DND-41 (cell line): ENCODE measurements around the gene LLGL1.

Experiments
- ATAC-seq: fragments of 200-7000 bp; cut with Tn5 transposase; 3 replicates; pipeline ENCODE4 v1.9.1; 2021; ENCODE audit warnings: low read depth; ENCODE audit not compliant: insufficient read depth
- DNase-seq: peaks from one replicate; pipeline ENCODE4 v3.0.0-alpha.2; 2020
- H2AFZ ChIP-seq: 2 replicates; pipeline ENCODE4 v1.6.0; 2012; ENCODE audit warnings: low read depth, low read length
- H3K27ac ChIP-seq: 2 replicates; pipeline ENCODE4 v1.5.1; 2012; ENCODE audit warnings: low read length, inconsistent platforms
- H3K27me3 ChIP-seq: fragments of 200-600 bp; sonication (generic); 2 replicates; pipeline ENCODE4 v1.6.0; 2012; ENCODE audit warnings: low read length, mild to moderate bottlenecking, inconsistent platforms; ENCODE audit not compliant: insufficient read depth, poor library complexity
- H3K36me3 ChIP-seq: 2 replicates; pipeline ENCODE4 v1.5.1; 2012; ENCODE audit warnings: low read length, inconsistent platforms; ENCODE audit not compliant: insufficient read depth
- H3K4me1 ChIP-seq: 2 replicates; pipeline ENCODE4 v1.5.1; 2012; ENCODE audit warnings: mild to moderate bottlenecking, low read length; ENCODE audit not compliant: insufficient read depth
- H3K4me2 ChIP-seq: 2 replicates; pipeline ENCODE4 v1.6.0; 2012; ENCODE audit warnings: mild to moderate bottlenecking, moderate library complexity, low read length, inconsistent platforms; ENCODE audit not compliant: insufficient read depth
- H3K4me3 ChIP-seq, 2 experiments: fragments of 200-600 bp in 1 of 2; shearing (Covaris generic) in 1 of 2; 2 replicates each; pipeline ENCODE4 v1.5.1; 2012 to 2016; ENCODE audit warnings: inconsistent platforms in 2 of 2, low read length in 2 of 2, mild to moderate bottlenecking in 2 of 2, low read depth in 1 of 2, moderate library complexity in 1 of 2
- H3K79me2 ChIP-seq: 2 replicates; pipeline ENCODE4 v1.6.0; 2012; ENCODE audit warnings: low read length, inconsistent platforms; ENCODE audit not compliant: insufficient read depth
- H3K9ac ChIP-seq: 2 replicates; pipeline ENCODE4 v1.6.0; 2012; ENCODE audit warnings: low read depth, mild to moderate bottlenecking, inconsistent platforms, low read length, moderate library complexity
- H3K9me3 ChIP-seq: 2 replicates; pipeline ENCODE4 v1.5.1; 2012; ENCODE audit warnings: low read length, moderate library complexity, mild to moderate bottlenecking, inconsistent platforms; ENCODE audit not compliant: insufficient read depth, severe bottlenecking
- H4K20me1 ChIP-seq: 2 replicates; pipeline ENCODE4 v1.6.0; 2012; ENCODE audit warnings: low read length; ENCODE audit not compliant: insufficient read depth
- CTCF ChIP-seq: IDR thresholded peaks from 2 replicates; pipeline ENCODE4 v1.5.1; 2012; ENCODE audit warnings: borderline replicate concordance, low read length, moderate library complexity, mild to moderate bottlenecking; ENCODE audit not compliant: poor library complexity, severe bottlenecking; ENCODE audit errors: extremely low read depth
- EZH2 ChIP-seq: IDR thresholded peaks from 3 replicates; pipeline ENCODE4 v1.6.1; 2012; ENCODE audit warnings: borderline replicate concordance, low read depth, mild to moderate bottlenecking, moderate library complexity, low read length, inconsistent platforms; ENCODE audit not compliant: severe bottlenecking

Gene LLGL1

GRCh38 chr17:18257268-18257981, 32.0 kb downstream of the LLGL1 start:
- Histone ChIP-seq H3K4me2 (peak overlapping the region; percentile 91), H3K4me1 (peaks cover 54% of the 10 kb centered on the region), H3K36me3 (peaks cover 45% of the 10 kb centered on the region), H3K27ac (peak overlapping the region; percentile 81), H3K79me2 (peaks cover 46% of the 10 kb centered on the region), H2AFZ (peak overlapping the region; percentile 93), H3K9ac (peak overlapping the region; percentile 92), H4K20me1 (peaks cover 42% of the 10 kb centered on the region; the same call in 1 of the 2 replicates), H3K4me3 (peak overlapping the region; percentile 70 to 74), H3K27me3 (no peaks in the 10 kb centered on the region), H3K9me3 (no peaks in the 10 kb centered on the region)
- no peak for DNase-seq
- no peak for TF ChIP-seq CTCF
- TF ChIP-seq EZH2, result no peak
- peak; percentile 0; the same call in 1 of the 3 replicates for ATAC-seq

- peaks cover 44% of the 10 kb centered on the region for H3K36me3 ChIP-seq
- peaks cover 57% of the 10 kb centered on the region for H3K4me1 ChIP-seq
- H2AFZ ChIP-seq, result peak overlapping the region; percentile 93
- DNase-seq (peak; percentile 50), ATAC-seq (peak; percentile 49)
- H3K27me3 ChIP-seq, result no peaks in the 10 kb centered on the region
- H3K4me2 ChIP-seq, result peak overlapping the region; percentile 91
- TF ChIP-seq CTCF (peak; percentile 11), EZH2 (no peak)
- peak overlapping the region; percentile 81 for H3K27ac ChIP-seq
- no peaks in the 10 kb centered on the region for H3K9me3 ChIP-seq
- H4K20me1 ChIP-seq, result peaks cover 42% of the 10 kb centered on the region; the same call in 1 of the 2 replicates
- peak overlapping the region; percentile 70 to 74 for H3K4me3 ChIP-seq
- H3K9ac ChIP-seq, result peak overlapping the region; percentile 92
- peaks cover 47% of the 10 kb centered on the region for H3K79me2 ChIP-seq
These were observed 32.5 kb downstream of the LLGL1 start for GRCh38 chr17:18257982-18258355.

- Histone ChIP-seq H3K9me3 (no peaks in the 10 kb centered on the region), H3K4me3 (peak within 1 kb of the TSS; percentile 70 to 83), H3K4me2 (peak within 1 kb of the TSS; percentile 91), H3K36me3 (peaks cover 44% of the 10 kb centered on the region), H3K4me1 (peaks cover 57% of the 10 kb centered on the region), H3K9ac (peak within 1 kb of the TSS; percentile 92), H4K20me1 (peaks cover 38% of the 10 kb centered on the region; the same call in 1 of the 2 replicates), H3K79me2 (peaks cover 47% of the 10 kb centered on the region), H3K27ac (peak within 1 kb of the TSS; percentile 81), H3K27me3 (no peaks in the 10 kb centered on the region), H2AFZ (peak within 1 kb of the TSS; percentile 93)
- TF ChIP-seq EZH2 (no peak), CTCF (no peak)
- DNase-seq, result peak; percentile 58
- ATAC-seq, result peak; percentile 57
These were observed 33.1 kb downstream of the LLGL1 start, which contains the start of gene FLII for GRCh38 chr17:18258356-18259038. FLII (minus strand) TSS chr17:18258738; CDS start chr17:18258690, 48 bp downstream.
